SK-N-SH treated with all-trans-retinoic acid at 6 μM for 48 hours (cell line): ENCODE measurements around the gene KRT85.
A peak's percentile ranks its signal among the peaks of the same experiment; 100 is the strongest.

Source experiments
- ATAC-seq: fragments of 200-7000 bp; cut with Tn5 transposase; 3 replicates; pipeline ENCODE4 v1.9.1; 2020; ENCODE audit warnings: mild to moderate bottlenecking, moderate library complexity
- ARNTL ChIP-seq: fragments of 450-650 bp; formaldehyde crosslinking; IDR thresholded peaks from 2 replicates; pipeline ENCODE4 v1.5.0; 2020; ENCODE audit warnings: low read depth, mild to moderate bottlenecking, moderate library complexity, borderline replicate concordance
- BACH2 ChIP-seq: fragments of 250-450 bp; sonication (Bioruptor Pico); IDR thresholded peaks from 2 replicates; pipeline ENCODE4 v1.9.0; 2021; ENCODE audit warnings: mild to moderate bottlenecking, borderline replicate concordance
- CSDC2 ChIP-seq: fragments of 250-450 bp; sonication (Bioruptor Pico); IDR thresholded peaks from 2 replicates; pipeline ENCODE4 v1.5.0; 2020; ENCODE audit warnings: mild to moderate bottlenecking, moderate library complexity
- CSRNP3 ChIP-seq: fragments of 250-450 bp; sonication (Bioruptor Pico); IDR thresholded peaks from 2 replicates; pipeline ENCODE4 v1.5.1; 2021; ENCODE audit warnings: mild to moderate bottlenecking, moderate library complexity
- ESRRG ChIP-seq: fragments of 250-450 bp; sonication (Bioruptor Pico); IDR thresholded peaks from 2 replicates; pipeline ENCODE4 v1.6.1; 2021; ENCODE audit warnings: mild to moderate bottlenecking
- GLIS3 ChIP-seq: fragments of 250-450 bp; sonication (Bioruptor Pico); IDR thresholded peaks from 2 replicates; pipeline ENCODE4 v1.5.0; 2020; ENCODE audit warnings: mild to moderate bottlenecking, moderate library complexity
- ISL1 ChIP-seq: fragments of 250-450 bp; sonication (Bioruptor Pico); IDR thresholded peaks from 2 replicates; pipeline ENCODE4 v2.1.2; 2022; ENCODE audit warnings: mild to moderate bottlenecking, moderate library complexity
- OSR1 ChIP-seq: fragments of 250-450 bp; sonication (Bioruptor Pico); IDR thresholded peaks from 2 replicates; pipeline ENCODE4 v1.8.0; 2022; ENCODE audit warnings: moderate library complexity, mild to moderate bottlenecking, inconsistent platforms
- PATZ1 ChIP-seq: fragments of 250-450 bp; sonication (Bioruptor Pico); IDR thresholded peaks from 2 replicates; pipeline ENCODE4 v1.8.0; 2020; ENCODE audit warnings: mild to moderate bottlenecking, moderate library complexity, borderline replicate concordance
- PPARA ChIP-seq: fragments of 250-450 bp; sonication (Bioruptor Pico); IDR thresholded peaks from 2 replicates; pipeline ENCODE4 v1.5.0; 2020; ENCODE audit warnings: mild to moderate bottlenecking, borderline replicate concordance
- RARB ChIP-seq: fragments of 250-450 bp; sonication (Bioruptor Pico); IDR thresholded peaks from 2 replicates; pipeline ENCODE4 v1.8.0; 2021; ENCODE audit warnings: mild to moderate bottlenecking, moderate library complexity
- SNAI2 ChIP-seq: fragments of 250-450 bp; sonication (Bioruptor Pico); IDR thresholded peaks from 2 replicates; pipeline ENCODE4 v1.5.0; 2020; ENCODE audit warnings: mild to moderate bottlenecking, moderate library complexity
- TCF4 ChIP-seq: fragments of 250-450 bp; sonication (Bioruptor Pico); IDR thresholded peaks from 2 replicates; pipeline ENCODE4 v1.8.0; 2021; ENCODE audit warnings: mild to moderate bottlenecking, moderate library complexity, borderline replicate concordance
- TOX ChIP-seq: fragments of 250-450 bp; sonication (Bioruptor Pico); IDR thresholded peaks from 2 replicates; pipeline ENCODE4 v1.8.0; 2021; ENCODE audit warnings: mild to moderate bottlenecking, moderate library complexity, borderline replicate concordance
- ZC3H10 ChIP-seq: fragments of 250-450 bp; sonication (Bioruptor Pico); IDR thresholded peaks from 2 replicates; pipeline ENCODE4 v1.5.1; 2021; ENCODE audit warnings: mild to moderate bottlenecking, moderate library complexity
- ZFP3 ChIP-seq: fragments of 250-450 bp; sonication (Bioruptor Pico); IDR thresholded peaks from 2 replicates; pipeline ENCODE4 v1.5.0; 2020; ENCODE audit warnings: mild to moderate bottlenecking, moderate library complexity
- ZNF565 ChIP-seq: fragments of 450-650 bp; formaldehyde crosslinking; conservative IDR thresholded peaks from 2 replicates; pipeline ENCODE4 v1.5.0; 2020; ENCODE audit warnings: low read depth, mild to moderate bottlenecking, moderate library complexity
- ZNF70 ChIP-seq: fragments of 450-650 bp; formaldehyde crosslinking; IDR thresholded peaks from 2 replicates; pipeline ENCODE4 v1.5.0; 2020; ENCODE audit warnings: mild to moderate bottlenecking, moderate library complexity
- ZNF8 ChIP-seq: fragments of 450-650 bp; formaldehyde crosslinking; IDR thresholded peaks from 2 replicates; pipeline ENCODE4 v1.5.0; 2020; ENCODE audit warnings: mild to moderate bottlenecking, moderate library complexity
- TF ChIP-seq, protein P1 (sequence below): fragments of 250-450 bp; sonication (Bioruptor Pico); IDR thresholded peaks from 2 replicates; pipeline ENCODE4 v1.5.1; 2020; ENCODE audit warnings: low read depth, mild to moderate bottlenecking, moderate library complexity
- TF ChIP-seq, protein P2 (sequence below): fragments of 250-450 bp; sonication (Bioruptor Pico); IDR thresholded peaks from 2 replicates; pipeline ENCODE4 v1.8.0; 2021; ENCODE audit warnings: low read depth, mild to moderate bottlenecking, moderate library complexity, borderline replicate concordance

Gene KRT85

GRCh38 chr12:52379536-52379935, 12.3 kb upstream of the KRT85 start:
- ATAC-seq = no peak
- TF ChIP-seq ZNF8 (CRISPR knock-in tag) = no peak

DNA sequence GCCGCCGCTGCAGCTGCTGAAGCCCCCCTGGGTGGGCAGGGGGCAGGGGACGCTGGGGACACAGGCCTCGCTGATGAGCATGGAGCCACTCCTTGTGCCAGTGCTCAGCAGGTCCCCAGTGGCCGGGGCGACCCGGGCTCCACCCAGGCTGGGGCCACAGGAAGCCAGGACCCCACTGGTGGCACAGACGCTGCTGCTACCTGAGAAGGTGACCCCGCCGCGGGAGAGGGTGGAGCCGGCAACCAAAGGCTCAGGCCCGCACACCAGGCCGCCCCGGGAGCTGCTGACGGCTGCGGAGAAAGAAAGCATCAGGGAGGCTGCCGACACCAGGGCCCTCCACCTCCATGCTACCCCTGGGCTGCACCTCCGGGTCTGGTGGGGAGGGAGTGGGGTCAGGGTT, 10.8 kb upstream of the KRT85 start:
- TF ChIP-seq CSRNP3 (CRISPR knock-in tag) = no peak
- no peak for TF ChIP-seq ZFP3 (CRISPR knock-in tag)
- TF ChIP-seq, protein P1, sequence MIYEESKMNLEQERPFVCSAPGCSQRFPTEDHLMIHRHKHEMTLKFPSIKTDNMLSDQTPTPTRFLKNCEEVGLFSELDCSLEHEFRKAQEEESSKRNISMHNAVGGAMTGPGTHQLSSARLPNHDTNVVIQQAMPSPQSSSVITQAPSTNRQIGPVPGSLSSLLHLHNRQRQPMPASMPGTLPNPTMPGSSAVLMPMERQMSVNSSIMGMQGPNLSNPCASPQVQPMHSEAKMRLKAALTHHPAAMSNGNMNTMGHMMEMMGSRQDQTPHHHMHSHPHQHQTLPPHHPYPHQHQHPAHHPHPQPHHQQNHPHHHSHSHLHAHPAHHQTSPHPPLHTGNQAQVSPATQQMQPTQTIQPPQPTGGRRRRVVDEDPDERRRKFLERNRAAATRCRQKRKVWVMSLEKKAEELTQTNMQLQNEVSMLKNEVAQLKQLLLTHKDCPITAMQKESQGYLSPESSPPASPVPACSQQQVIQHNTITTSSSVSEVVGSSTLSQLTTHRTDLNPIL = no peak
- no peak for TF ChIP-seq ISL1 (CRISPR knock-in tag)
- TF ChIP-seq ZNF8 (CRISPR knock-in tag) = no peak
- TF ChIP-seq OSR1 (CRISPR knock-in tag) = no peak
- TF ChIP-seq, protein P2, sequence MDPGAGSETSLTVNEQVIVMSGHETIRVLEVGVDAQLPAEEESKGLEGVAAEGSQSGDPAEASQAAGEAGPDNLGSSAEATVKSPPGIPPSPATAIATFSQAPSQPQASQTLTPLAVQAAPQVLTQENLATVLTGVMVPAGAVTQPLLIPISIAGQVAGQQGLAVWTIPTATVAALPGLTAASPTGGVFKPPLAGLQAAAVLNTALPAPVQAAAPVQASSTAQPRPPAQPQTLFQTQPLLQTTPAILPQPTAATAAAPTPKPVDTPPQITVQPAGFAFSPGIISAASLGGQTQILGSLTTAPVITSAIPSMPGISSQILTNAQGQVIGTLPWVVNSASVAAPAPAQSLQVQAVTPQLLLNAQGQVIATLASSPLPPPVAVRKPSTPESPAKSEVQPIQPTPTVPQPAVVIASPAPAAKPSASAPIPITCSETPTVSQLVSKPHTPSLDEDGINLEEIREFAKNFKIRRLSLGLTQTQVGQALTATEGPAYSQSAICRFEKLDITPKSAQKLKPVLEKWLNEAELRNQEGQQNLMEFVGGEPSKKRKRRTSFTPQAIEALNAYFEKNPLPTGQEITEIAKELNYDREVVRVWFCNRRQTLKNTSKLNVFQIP = no peak
- no peak for TF ChIP-seq TOX (CRISPR knock-in tag)
- no peak for TF ChIP-seq SNAI2 (CRISPR knock-in tag)
- no peak for TF ChIP-seq ZNF565 (CRISPR knock-in tag)
- ATAC-seq = no peak

GRCh38 chr12:52377266-52377665, 10.0 kb upstream of the KRT85 start:
- TF ChIP-seq ZNF70 (no peak), ESRRG (no peak), CSDC2 (CRISPR knock-in tag) (no peak), OSR1 (CRISPR knock-in tag) (no peak), PPARA (no peak), ZC3H10 (no peak), ISL1 (CRISPR knock-in tag) (no peak), ZNF565 (CRISPR knock-in tag) (no peak), ZFP3 (CRISPR knock-in tag) (no peak), CSRNP3 (CRISPR knock-in tag) (no peak), BACH2 (CRISPR knock-in tag) (no peak), ARNTL (CRISPR knock-in tag) (no peak)
- TF ChIP-seq, protein P1 = no peak

GRCh38 chr12:52372216-52373154, 5.2 kb upstream of the KRT85 start:
- peak; percentile 96 for ATAC-seq
- TF ChIP-seq TCF4 (CRISPR knock-in tag) (no peak), ZNF565 (CRISPR knock-in tag) (no peak), PATZ1 (CRISPR knock-in tag) (no peak), RARB (CRISPR knock-in tag) (no peak), PPARA (no peak), SNAI2 (CRISPR knock-in tag) (no peak), ZC3H10 (no peak), CSRNP3 (CRISPR knock-in tag) (no peak), OSR1 (CRISPR knock-in tag) (no peak), ESRRG (no peak), GLIS3 (no peak), ISL1 (CRISPR knock-in tag) (no peak), TOX (CRISPR knock-in tag) (no peak), CSDC2 (CRISPR knock-in tag) (no peak), ZNF70 (no peak)
- TF ChIP-seq, protein P2 = no peak

More at GRCh38 chr12:52377266-52377665, 10.0 kb upstream of the KRT85 start:
- ATAC-seq = no peak
